LNCAP (cell line): ENCODE measurements around the gene SNX25.

Source experiments
- CTCF ChIP-seq: fragments of 450-650 bp; IDR thresholded peaks from 2 replicates; pipeline ENCODE4 v1.5.1; 2017; ENCODE audit warnings: mild to moderate bottlenecking

The SNX25 gene

GRCh38 chr4:185249105-185249504, 39.7 kb downstream of the SNX25 start:
- no peak for TF ChIP-seq CTCF

- TF ChIP-seq CTCF: no peak
These were observed 45.0 kb downstream of the SNX25 start for GRCh38 chr4:185254434-185254833.

- no peak for TF ChIP-seq CTCF
These were observed 46.5 kb downstream of the SNX25 start for GRCh38 chr4:185255868-185256267.

GRCh38 chr4:185256446-185256845, 47.0 kb downstream of the SNX25 start:
- no peak for TF ChIP-seq CTCF

- TF ChIP-seq CTCF: no peak
These were observed 47.7 kb downstream of the SNX25 start for GRCh38 chr4:185257086-185257485.

GRCh38 chr4:185257694-185258093, 48.3 kb downstream of the SNX25 start:
- no peak for TF ChIP-seq CTCF

- no peak for TF ChIP-seq CTCF
These were observed 50.3 kb downstream of the SNX25 start for GRCh38 chr4:185259719-185260118.

- no peak for TF ChIP-seq CTCF
These were observed 52.5 kb downstream of the SNX25 start for GRCh38 chr4:185261946-185262345.
